GM12892 (cell line): Measurements from ENCODE around the gene ACOT2. TPM values are rescaled to one million over a fixed set of nuclear protein-coding genes. Genes with fewer than 3 reads are reported as not detected.
"Not testable (repeated sequence)": the region's sequence is repeated elsewhere in the genome, so short reads cannot be mapped to it uniquely, and the experiment has no call there.

Experiments used
- DNase-seq: peaks from one replicate; pipeline ENCODE4 v3.0.0; 2011; ENCODE audit not compliant: insufficient read length
- FAIRE-seq: peaks from 2 replicates; lab custom pipeline; 2011; peaks lifted over from hg19 to GRCh38; lab: Jason Lieb, UNC
- POLR2A ChIP-seq: IDR thresholded peaks from 2 replicates; pipeline ENCODE4 v1.6.1; 2011; ENCODE audit warnings: low read depth, low read length, control low read depth
- POLR2AphosphoS5 ChIP-seq: IDR thresholded peaks from 2 replicates; pipeline ENCODE4 v1.6.1; 2011; ENCODE audit warnings: low read depth, low read length, control low read depth
- TAF1 ChIP-seq: IDR thresholded peaks from 2 replicates; pipeline ENCODE4 v1.6.1; 2011; ENCODE audit warnings: low read depth, mild to moderate bottlenecking, control low read depth, low read length, borderline replicate concordance
- polyA plus RNA-seq: library from polyadenylated mRNA; unstranded; fragments of >200 nt; gene quantifications from one replicate; pipeline ENCODE4 v1.2.1, GENCODE V29; 2012; ENCODE audit warnings: missing spikeins, inconsistent platforms; ENCODE audit not compliant: missing spikeins

Gene ACOT2
- polyA plus RNA-seq, result 20.4 TPM

- DNase-seq, result peak; percentile 59
- FAIRE-seq, result peak; percentile 95
- peak; percentile 74; the same call in 1 of the 2 replicates for TF ChIP-seq POLR2A
- peak; percentile 55; the same call in 1 of the 2 replicates for TF ChIP-seq TAF1
- peak; percentile 66; the same call in 1 of the 2 replicates for TF ChIP-seq POLR2AphosphoS5
These were observed at the start of gene ACOT2 for GRCh38 chr14:73569185-73569958. Gene ACOT2 (plus strand): TSS chr14:73569213. CDS start chr14:73569241, 28 bp downstream.

- TF ChIP-seq POLR2A (no peak), POLR2AphosphoS5 (no peak), TAF1 (no peak)
- FAIRE-seq, result no peak
These were observed 47.8 kb upstream of the ACOT2 start for GRCh38 chr14:73521229-73521628.

GRCh38 chr14:73524493-73524892 is 44.5 kb upstream of the ACOT2 start:
- FAIRE-seq (no peak), DNase-seq (no peak)
- TF ChIP-seq POLR2AphosphoS5 (no peak), TAF1 (no peak), POLR2A (no peak)

More at GRCh38 chr14:73521229-73521628, 47.8 kb upstream of the ACOT2 start:
- DNase-seq, result no peak

GRCh38 chr14:73526036-73526984 is 42.7 kb upstream of the ACOT2 start:
- DNase-seq (no peak), FAIRE-seq (no peak)
- TF ChIP-seq POLR2AphosphoS5 (no peak), POLR2A (no peak), TAF1 (no peak)

- not testable (repeated sequence) for DNase-seq, FAIRE-seq
These were observed 39.7 kb upstream of the ACOT2 start for GRCh38 chr14:73529356-73529755.

- not testable (repeated sequence) for FAIRE-seq, DNase-seq
These were observed 37.0 kb upstream of the ACOT2 start for GRCh38 chr14:73531971-73532370.

- not testable (repeated sequence) for DNase-seq
- FAIRE-seq, result peak; percentile 93
These were observed 31.6 kb upstream of the ACOT2 start for GRCh38 chr14:73537244-73538045.

GRCh38 chr14:73539017-73539416 is 30.0 kb upstream of the ACOT2 start:
- DNase-seq, result not testable (repeated sequence)
- FAIRE-seq, result peak; percentile 95

- peak; percentile 71 for FAIRE-seq
- not testable (repeated sequence) for DNase-seq
These were observed 26.1 kb upstream of the ACOT2 start for GRCh38 chr14:73542961-73543360.

- not testable (repeated sequence) for FAIRE-seq, DNase-seq
These were observed 23.7 kb upstream of the ACOT2 start for GRCh38 chr14:73545353-73545752.

GRCh38 chr14:73549097-73549496 is 19.9 kb upstream of the ACOT2 start:
- not testable (repeated sequence) for FAIRE-seq, DNase-seq

- DNase-seq, result not testable (repeated sequence)
- FAIRE-seq, result peak; percentile 97
These were observed 19.0 kb upstream of the ACOT2 start for GRCh38 chr14:73549889-73550524.
